Fibroblast of upper back skin (primary cell): ENCODE measurements around the gene FXR2.

Source experiments
- DNase-seq: peaks from one replicate; pipeline ENCODE4 v3.0.0-alpha.2; 2013

FXR2 gene

GRCh38 chr17:7569571-7569970 lies 45.1 kb downstream of the FXR2 start:
- DNase-seq: no peak

- DNase-seq: no peak
These were observed 51.4 kb downstream of the FXR2 start for GRCh38 chr17:7563115-7563869.

GRCh38 chr17:7562208-7562605 lies 52.5 kb downstream of the FXR2 start:
- no peak for DNase-seq

- peak; percentile 87 for DNase-seq
These were observed 53.0 kb downstream of the FXR2 start, which contains the start of gene SENP3 for GRCh38 chr17:7561589-7562207. Gene SENP3, plus strand, starts transcription at chr17:7561919. Its CDS starts 1,158 bp downstream, at chr17:7563077.

- peak; percentile 83 for DNase-seq
These were observed 53.6 kb downstream of the FXR2 start for GRCh38 chr17:7561028-7561575.

- peak; percentile 57 for DNase-seq
These were observed 54.3 kb downstream of the FXR2 start for GRCh38 chr17:7560172-7561027.

- DNase-seq: no peak
These were observed 55.2 kb downstream of the FXR2 start for GRCh38 chr17:7559320-7560171.

GRCh38 chr17:7558544-7559319 lies 56.0 kb downstream of the FXR2 start, which contains the start of gene TNFSF13:
Gene TNFSF13, plus strand, starts transcription at chr17:7558750. Its CDS starts 290 bp downstream, at chr17:7559040.
- DNase-seq: no peak

GRCh38 chr17:7557775-7558543 lies 56.7 kb downstream of the FXR2 start:
- peak; percentile 57 for DNase-seq

GRCh38 chr17:7557147-7557764 lies 57.4 kb downstream of the FXR2 start:
- no peak for DNase-seq

GRCh38 chr17:7556627-7557026 lies 58.1 kb downstream of the FXR2 start:
- DNase-seq: no peak

GRCh38 chr17:7555320-7555948 lies 59.3 kb downstream of the FXR2 start:
- no peak for DNase-seq

- DNase-seq: no peak
These were observed 61.3 kb downstream of the FXR2 start for GRCh38 chr17:7553356-7553755.

- DNase-seq: no peak
These were observed 62.1 kb downstream of the FXR2 start for GRCh38 chr17:7552621-7553051.

- no peak for DNase-seq
These were observed 63.3 kb downstream of the FXR2 start for GRCh38 chr17:7551396-7551795.

- no peak for DNase-seq
These were observed 64.4 kb downstream of the FXR2 start for GRCh38 chr17:7550344-7550743.

- no peak for DNase-seq
These were observed 65.2 kb downstream of the FXR2 start for GRCh38 chr17:7549401-7550055.

GRCh38 chr17:7548585-7549400 lies 65.9 kb downstream of the FXR2 start, which contains the start of gene TNFSF12:
Gene TNFSF12, plus strand, starts transcription at chr17:7549058. Its CDS starts 96 bp downstream, at chr17:7549154.
- DNase-seq: peak; percentile 28
